Embryonic facial prominence (tissue), 1 donor: ENCODE measurements around the gene ZNF335.
"Not testable (repeated sequence)": the region's sequence is repeated elsewhere in the genome, so short reads cannot be mapped to it uniquely, and the experiment has no call there.

Source experiments
- DNase-seq: peaks from one replicate; pipeline ENCODE4 v3.0.0-alpha.2; 2016; ENCODE audit errors: extremely low spot score

ZNF335 gene

GRCh38 chr20:46004187-46004586, 32.2 kb upstream of the ZNF335 start:
- DNase-seq: no peak

DNA sequence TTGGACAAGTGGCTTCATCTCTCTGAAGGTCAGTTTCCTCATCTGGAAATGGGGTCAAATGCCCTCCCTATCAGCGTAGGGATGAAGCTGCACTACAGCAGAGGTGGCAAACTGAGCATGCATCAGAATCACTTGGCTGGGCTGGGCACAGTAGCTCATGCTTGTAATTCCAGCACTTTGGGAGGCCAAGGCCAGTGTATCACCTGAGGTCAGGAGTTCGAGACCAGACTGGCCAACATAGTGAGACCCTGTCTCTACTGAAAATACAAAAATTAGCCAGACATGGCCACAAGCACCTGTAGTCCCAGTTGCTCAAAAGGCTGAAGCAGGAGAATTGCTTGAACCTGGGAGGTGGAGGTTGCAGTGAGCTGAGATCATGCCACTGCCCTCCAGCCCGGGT, 30.0 kb upstream of the ZNF335 start:
- no peak for DNase-seq

GRCh38 chr20:46001498-46001897, 29.5 kb upstream of the ZNF335 start:
- no peak for DNase-seq

GRCh38 chr20:46000262-46000996, 28.4 kb upstream of the ZNF335 start:
- DNase-seq: no peak

- DNase-seq: no peak
Observed at GRCh38 chr20:45999557-46000261, 27.7 kb upstream of the ZNF335 start.

DNA sequence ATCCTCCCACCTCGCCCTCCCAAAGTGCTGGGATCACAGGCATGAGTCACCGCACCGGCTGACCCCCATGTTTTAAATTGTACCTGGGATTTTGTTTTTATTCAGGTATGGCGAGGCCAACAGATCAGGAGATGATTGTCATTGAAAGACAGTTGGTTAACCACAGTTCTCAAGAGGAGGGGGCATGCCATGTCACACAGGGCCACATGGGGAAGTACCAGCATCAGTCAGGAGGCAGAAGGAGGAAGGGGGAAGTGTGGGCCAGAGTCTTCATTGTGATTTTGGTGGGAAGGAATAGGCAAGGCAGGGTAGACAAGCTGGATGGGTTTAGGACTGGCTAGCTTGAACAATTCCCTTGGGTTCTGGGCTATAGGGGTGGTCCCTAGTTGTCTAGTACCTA, 26.8 kb upstream of the ZNF335 start:
- DNase-seq: no peak

DNA sequence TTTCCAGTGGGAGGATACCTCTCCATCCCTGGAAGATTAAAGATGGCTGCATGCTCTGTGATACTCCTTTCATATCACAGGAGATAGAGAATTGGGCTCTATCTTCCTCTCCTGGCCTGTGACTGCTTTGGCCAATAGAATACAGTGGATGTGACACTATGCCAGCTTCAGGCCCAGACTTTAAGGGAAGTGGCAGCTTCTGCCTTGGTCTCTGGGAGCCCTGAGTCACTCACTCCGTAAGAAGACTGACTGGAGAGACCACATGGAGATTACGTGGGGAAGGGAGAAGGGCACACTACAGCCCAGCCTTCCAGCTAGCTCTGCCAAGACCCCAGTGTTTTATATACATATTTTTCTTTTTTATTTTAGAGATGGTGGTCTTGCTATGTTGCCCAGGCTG, 26.3 kb upstream of the ZNF335 start:
- no peak for DNase-seq

GRCh38 chr20:45997187-45997586, 25.2 kb upstream of the ZNF335 start:
- DNase-seq: no peak

DNA sequence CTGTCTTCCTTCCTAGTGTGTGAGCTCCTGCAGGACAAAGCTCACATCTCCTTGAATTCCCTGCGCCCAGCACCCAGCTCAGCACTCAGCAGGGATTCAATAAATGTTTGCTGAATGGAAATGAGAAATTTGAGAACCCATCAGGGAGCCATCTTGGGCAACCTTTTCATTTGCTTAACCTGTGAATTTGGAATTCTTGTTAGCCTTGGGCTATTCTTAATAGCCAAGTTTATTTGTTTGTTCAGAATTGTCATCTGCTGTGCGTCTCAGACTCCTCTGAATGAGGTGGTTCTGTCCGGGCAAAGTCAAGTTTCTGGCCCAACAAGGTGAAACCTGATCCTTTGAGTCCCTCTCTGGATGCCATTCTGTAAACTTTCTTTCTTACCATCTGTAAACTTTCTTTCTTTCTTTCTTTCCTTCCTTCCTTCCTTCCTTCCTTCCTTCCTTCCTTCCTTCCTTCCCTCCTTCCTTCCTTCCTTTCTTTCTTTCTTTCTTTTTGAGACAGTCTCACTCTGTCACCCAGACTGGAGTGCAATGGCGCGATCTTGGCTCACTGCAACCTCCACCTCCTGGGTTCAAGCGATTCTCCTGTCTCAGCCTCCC, 23.6 kb upstream of the ZNF335 start:
- not testable (repeated sequence) for DNase-seq

DNA sequence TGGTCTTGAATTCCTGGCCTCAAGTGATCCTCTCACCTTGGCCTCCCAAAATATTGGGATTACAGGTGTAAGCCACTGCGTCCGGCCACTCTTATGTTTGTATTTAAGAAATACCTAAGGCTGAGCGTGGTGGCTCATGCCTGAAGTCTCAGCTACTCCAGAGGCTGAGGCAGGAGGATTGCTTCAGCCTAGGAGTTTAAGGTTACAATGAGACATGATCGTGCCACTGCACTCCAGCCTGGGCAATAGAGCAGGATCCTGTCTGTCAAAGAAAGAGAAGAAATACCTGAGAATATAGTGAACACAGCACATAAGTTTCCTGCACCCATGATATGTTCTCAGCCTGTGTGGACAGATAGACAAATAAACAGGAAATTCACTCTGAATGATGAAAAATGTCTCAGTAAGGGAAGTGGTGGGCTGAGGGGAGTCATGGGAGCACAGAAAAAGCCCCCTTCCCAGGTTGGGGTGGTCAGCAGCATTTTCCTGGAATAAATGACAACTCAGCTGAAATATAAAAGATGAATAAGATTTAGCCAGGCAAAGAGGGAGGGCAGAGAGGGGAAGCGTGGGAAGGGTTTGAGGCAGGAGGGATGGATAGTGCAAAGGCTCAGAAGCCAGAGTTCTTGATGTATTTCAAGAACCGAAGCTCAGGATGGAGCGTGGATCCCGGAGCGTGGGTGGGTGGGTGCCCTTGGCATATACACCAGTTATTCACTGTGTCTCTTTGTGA, 22.9 kb upstream of the ZNF335 start:
- DNase-seq: no peak

GRCh38 chr20:45993197-45993951, 21.4 kb upstream of the ZNF335 start:
- DNase-seq: no peak

DNA sequence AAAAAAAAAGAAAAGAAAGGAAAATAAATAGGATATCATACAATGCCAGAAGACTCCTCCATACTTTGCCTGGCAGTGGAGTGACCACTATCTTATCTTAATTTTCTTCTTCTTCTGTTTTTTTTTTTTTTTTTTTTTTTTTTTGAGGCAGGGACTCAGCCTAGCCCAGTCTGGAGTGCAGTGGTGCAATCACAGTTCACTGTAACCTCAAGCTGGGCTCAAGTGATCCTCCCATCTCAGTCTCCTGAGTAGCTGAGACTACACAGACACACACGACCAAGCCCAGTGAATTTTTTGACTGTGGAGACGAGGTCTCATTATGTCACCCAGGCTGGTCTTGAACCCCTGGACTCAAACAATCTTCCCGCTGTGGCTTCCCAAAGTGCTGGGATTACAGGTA, 19.6 kb upstream of the ZNF335 start:
- DNase-seq: no peak

- not testable (repeated sequence) for DNase-seq
Observed at GRCh38 chr20:45988830-45989229, 16.8 kb upstream of the ZNF335 start.

- DNase-seq: no peak
Observed at GRCh38 chr20:45987108-45987780, 15.2 kb upstream of the ZNF335 start.

DNA sequence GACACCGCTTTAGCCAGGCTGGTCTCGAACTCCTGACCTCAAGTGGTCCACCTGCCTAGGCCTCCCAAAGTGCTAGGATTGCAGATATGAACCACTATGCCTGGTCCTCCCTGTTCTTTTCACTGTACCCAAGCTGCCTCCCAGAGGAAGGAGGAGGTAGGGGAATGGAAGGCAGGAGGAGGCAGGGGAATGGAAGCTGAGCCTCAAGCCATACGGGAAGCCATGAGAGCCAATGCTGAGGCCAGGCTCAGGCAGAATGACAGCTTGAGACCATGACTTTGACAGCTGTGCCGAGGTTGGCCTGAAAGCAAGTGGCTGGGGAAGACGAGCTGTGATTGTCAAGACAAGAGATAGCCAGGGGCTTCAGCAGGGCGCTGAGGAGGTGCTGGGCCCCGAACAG, 13.6 kb upstream of the ZNF335 start:
- no peak for DNase-seq

GRCh38 chr20:45983279-45983743, 11.3 kb upstream of the ZNF335 start:
- no peak for DNase-seq

DNA sequence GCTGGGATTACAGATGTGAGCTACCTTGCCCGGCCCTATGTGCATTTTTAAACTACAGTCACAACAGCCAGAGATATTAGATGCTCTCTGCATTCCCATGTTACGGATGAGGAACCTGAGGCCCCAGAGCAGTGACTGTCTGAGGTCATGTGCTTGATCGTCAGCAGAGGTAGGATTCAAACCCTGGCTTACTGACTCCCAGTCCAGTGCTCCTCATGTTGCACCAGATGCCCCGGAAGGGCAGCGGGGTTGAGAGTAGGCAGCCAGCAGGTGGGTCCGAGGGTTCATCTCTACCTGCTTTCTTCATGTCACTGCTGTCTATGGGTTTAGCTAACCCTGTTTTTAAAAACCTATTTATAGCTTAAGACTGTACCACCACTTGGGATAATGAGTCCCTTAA, 9.3 kb upstream of the ZNF335 start:
- no peak for DNase-seq

- no peak for DNase-seq
Observed at GRCh38 chr20:45976086-45976485, 4.1 kb upstream of the ZNF335 start.

- DNase-seq: no peak
Observed at GRCh38 chr20:45975686-45976085, 3.7 kb upstream of the ZNF335 start.

DNA sequence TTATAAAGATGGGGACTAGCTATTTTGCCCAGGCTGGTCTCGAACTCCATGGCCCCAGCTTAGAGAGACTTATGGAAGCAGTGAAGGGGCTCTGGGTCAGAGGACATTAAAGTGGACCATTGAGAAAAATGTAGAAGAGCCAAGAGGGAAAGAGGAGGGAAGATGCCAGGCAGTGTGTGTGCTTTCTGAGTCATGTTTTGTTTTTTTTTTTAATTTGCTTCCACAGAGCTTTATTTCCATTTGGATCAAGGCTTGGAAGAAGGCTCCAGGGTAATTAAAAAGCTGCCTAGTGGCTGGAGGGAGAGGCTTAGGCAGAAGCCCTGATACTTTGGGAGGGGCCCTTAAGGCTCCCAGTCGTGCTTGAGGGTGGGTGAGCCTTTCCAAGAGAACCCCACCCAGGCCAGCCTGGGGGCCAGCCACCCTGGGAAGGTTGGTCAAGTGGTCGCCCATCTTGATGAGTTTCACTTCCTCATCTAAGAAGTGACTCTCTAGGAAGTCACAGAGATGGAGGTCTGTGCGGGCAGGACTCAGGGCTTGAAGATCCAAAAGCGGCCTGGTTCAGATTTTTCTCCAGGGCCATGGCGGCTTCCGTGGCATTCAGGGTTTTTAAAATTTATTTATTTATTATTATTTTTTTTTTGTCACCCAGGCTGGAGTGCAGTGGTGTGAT, 3.0 kb upstream of the ZNF335 start:
- DNase-seq: no peak
